ENCODE measurements around the gene TMEM40. TPM values are rescaled to one million over a fixed set of nuclear protein-coding genes. Genes with fewer than 3 reads are reported as not detected.

The TMEM40 gene
- total RNA-seq, 1 experiment from 2014 or later = not detected

- Histone ChIP-seq H2BK120ac (ENCODE audit: low read depth, low read length, poor library complexity, severe bottlenecking) (no peak overlapping the region), H3K23ac (ENCODE audit: insufficient read length, low read depth, low read length) (no peak overlapping the region), H3K79me1 (ENCODE audit: insufficient read depth, low read depth, low read length, poor library complexity, severe bottlenecking) (no peaks in the 10 kb centered on the region), H2AFZ (ENCODE audit: low read length) (no peak overlapping the region), H3K27me3 (ENCODE audit: insufficient read depth, low read length) (no peaks in the 10 kb centered on the region), H3K4me2 (ENCODE audit: insufficient read depth, insufficient read length, low read length) (no peak overlapping the region), H2BK5ac (ENCODE audit: insufficient read length, low read length) (no peak overlapping the region), H4K91ac (ENCODE audit: insufficient read length, low read depth, low read length) (no peak overlapping the region), H4K8ac (replicated peaks; ENCODE audit: insufficient read length, low read depth, low read length) (no peak overlapping the region), H2BK15ac (ENCODE audit: low read depth, low read length) (no peak overlapping the region), H2BK12ac (ENCODE audit: insufficient read length, low read depth, low read length) (no peak overlapping the region), H3K18ac (ENCODE audit: insufficient read length, low read depth, low read length) (no peak overlapping the region), H3K9ac (ENCODE audit: extremely low read depth, insufficient read length, low read length) (no peak overlapping the region), H4K5ac (ENCODE audit: insufficient read length, low read depth, low read length) (no peak overlapping the region), H3K79me2 (ENCODE audit: insufficient read depth, low read length) (no peaks in the 10 kb centered on the region), H3K23me2 (ENCODE audit: insufficient read length, low read depth, low read length, poor library complexity, severe bottlenecking) (no peaks in the 10 kb centered on the region), H3K4me1 (ENCODE audit: insufficient read depth, low read length) (0 out of 2 replicates have a peak, but pooled peaks cover 2% of the 10 kb centered on the region), H3K14ac (ENCODE audit: insufficient read depth, low read length) (no peak overlapping the region), H3K9me3 (ENCODE audit: control insufficient read depth, low read depth, low read length) (no peaks in the 10 kb centered on the region), H3K56ac (ENCODE audit: insufficient read length, low read depth, low read length) (no peak overlapping the region), H4K20me1 (ENCODE audit: control insufficient read depth, insufficient read depth, insufficient read length) (no peaks in the 10 kb centered on the region), H3K27ac (ENCODE audit: insufficient read length, low read depth, low read length) (no peak overlapping the region), H3K4ac (ENCODE audit: low read depth, low read length) (no peak overlapping the region), H2BK20ac (ENCODE audit: low read depth, low read length, poor library complexity, severe bottlenecking) (no peak overlapping the region), H3T11ph (ENCODE audit: low read length) (no peak overlapping the region), H2AK5ac (ENCODE audit: insufficient read length, low read length) (no peak overlapping the region)
- H3K27ac Mint-ChIP-seq = no peak overlapping the region
- H3K9me3 Mint-ChIP-seq = peaks cover 0 to 4% of the 10 kb centered on the region in 2 experiments; a peak in 2 of 5 replicates
- H3K36me3 Mint-ChIP-seq (ENCODE audit: insufficient read depth in 1 of 3, low read depth in 3 of 3) = peaks cover 0 to 5% (median 0%) of the 10 kb centered on the region in 3 experiments; a peak in 3 of 7 replicates
- WGBS (ENCODE audit: extremely low coverage, insufficient read length, low lambda C conversion rate) = no CpG with 5 or more reads among the region's 8 CpGs
- H3K27me3 Mint-ChIP-seq (ENCODE audit: low read depth) = peaks cover 10% of the 10 kb centered on the region
- H3K4me1 Mint-ChIP-seq = peaks cover 7 to 21% of the 10 kb centered on the region in 2 experiments; a peak in 3 of 4 replicates
- DNase-seq = no peak
- peak overlapping the region; percentile 88 to 93; a peak in 4 of 5 replicates for H3K4me3 Mint-ChIP-seq
- no peak for TF ChIP-seq CTCF (conservative IDR thresholded peaks at IDR 0.05)
These were observed 39.0 kb upstream of the TMEM40 start for GRCh38 chr3:12797892-12798558.

All from H9 (cell line).